Activated CD8-positive, alpha-beta memory T cell treated with anti-CD3 and anti-CD28 coated beads for 4 hours (primary cell): ENCODE results near the gene ABHD17C.

Experiments used
- DNase-seq, 2 donors: peaks; one replicate each; pipeline ENCODE4 v3.0.0-alpha.2; 2020; ENCODE audit warnings: low read depth in 2 of 2

The ABHD17C gene

GRCh38 chr15:80764535-80764934 is 69.4 kb downstream of the ABHD17C start:
- DNase-seq = no peak

- no peak for DNase-seq
These were observed 71.2 kb downstream of the ABHD17C start for GRCh38 chr15:80766275-80766674.

GRCh38 chr15:80768158-80768557 is 73.0 kb downstream of the ABHD17C start:
- DNase-seq = no peak

GRCh38 chr15:80769153-80769828 is 74.2 kb downstream of the ABHD17C start:
- no peak for DNase-seq

- no peak for DNase-seq
These were observed 75.0 kb downstream of the ABHD17C start for GRCh38 chr15:80769829-80770705.

GRCh38 chr15:80773122-80773551 is 78.0 kb downstream of the ABHD17C start:
- no peak for DNase-seq

GRCh38 chr15:80773792-80774352 is 78.8 kb downstream of the ABHD17C start:
- DNase-seq = no peak

DNA sequence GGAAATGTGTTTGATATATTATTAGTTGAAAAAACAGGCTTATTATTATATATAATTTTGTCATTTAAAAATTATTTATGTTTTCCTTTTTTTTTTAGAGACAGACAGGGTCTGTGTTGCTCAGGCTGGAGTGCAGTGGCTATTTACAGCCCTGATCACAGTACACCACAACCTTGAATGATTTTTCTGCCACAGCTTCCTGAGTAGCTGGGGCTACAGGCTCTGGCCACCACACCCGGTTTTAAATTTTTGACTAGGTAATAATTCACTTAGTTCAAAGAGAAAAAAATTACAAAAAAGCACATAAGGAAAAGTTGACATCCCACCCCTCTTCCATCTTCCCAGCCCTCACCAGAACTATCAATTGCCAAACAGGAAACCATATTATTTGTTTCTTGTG is 79.4 kb downstream of the ABHD17C start:
- no peak for DNase-seq

DNA sequence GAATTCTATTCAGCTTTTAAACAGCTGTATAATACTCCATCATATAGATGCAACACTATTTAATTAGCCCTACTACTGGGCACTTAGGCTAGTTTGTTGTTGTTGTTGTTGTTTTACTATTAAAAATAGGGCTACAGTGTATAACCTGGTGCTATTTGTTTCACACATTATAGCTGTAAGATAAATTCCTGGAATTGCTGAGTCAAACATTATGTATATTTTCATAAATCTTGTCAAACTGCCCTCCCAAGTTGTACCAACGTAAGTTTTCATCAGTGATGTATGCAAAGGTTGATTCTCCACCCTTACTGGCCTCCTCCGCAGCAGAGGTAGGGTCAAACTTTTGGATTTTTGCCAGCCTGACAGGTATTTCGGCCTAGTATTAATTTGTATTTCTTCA is 80.2 kb downstream of the ABHD17C start:
- DNase-seq = no peak

DNA sequence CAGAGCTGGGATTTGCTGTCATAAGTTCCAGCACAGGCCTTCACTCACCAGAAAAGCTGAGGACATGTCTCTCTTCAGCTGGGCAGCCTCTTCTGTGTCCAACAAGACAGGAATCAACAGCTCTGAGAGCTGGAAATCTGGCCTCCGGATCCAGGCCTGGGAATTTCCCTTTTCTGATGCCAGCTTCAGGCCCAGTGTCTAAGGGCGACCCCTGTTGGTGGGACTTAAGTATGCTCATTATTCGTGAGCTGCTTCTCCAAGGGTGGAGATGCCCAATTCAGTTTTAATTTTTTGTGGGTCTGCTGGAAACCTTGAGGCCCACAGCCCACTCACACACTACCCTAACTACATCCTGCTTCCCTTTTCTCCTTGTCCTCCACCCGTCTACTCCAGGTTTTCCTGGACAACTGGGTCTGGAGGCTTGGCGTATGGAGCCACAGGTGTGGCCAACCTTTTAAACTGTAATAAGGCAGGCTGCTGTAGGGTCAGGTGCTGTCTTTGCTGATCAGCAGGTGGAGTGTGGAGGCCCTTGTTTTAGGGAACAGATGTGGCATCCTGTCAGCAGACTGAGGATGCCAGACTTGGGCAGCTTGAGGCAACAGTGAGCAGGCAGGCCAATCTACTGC is 81.4 kb downstream of the ABHD17C start:
- peak; percentile 23 to 35 for DNase-seq

- DNase-seq = no peak
These were observed 82.0 kb downstream of the ABHD17C start for GRCh38 chr15:80777137-80777536.

DNA sequence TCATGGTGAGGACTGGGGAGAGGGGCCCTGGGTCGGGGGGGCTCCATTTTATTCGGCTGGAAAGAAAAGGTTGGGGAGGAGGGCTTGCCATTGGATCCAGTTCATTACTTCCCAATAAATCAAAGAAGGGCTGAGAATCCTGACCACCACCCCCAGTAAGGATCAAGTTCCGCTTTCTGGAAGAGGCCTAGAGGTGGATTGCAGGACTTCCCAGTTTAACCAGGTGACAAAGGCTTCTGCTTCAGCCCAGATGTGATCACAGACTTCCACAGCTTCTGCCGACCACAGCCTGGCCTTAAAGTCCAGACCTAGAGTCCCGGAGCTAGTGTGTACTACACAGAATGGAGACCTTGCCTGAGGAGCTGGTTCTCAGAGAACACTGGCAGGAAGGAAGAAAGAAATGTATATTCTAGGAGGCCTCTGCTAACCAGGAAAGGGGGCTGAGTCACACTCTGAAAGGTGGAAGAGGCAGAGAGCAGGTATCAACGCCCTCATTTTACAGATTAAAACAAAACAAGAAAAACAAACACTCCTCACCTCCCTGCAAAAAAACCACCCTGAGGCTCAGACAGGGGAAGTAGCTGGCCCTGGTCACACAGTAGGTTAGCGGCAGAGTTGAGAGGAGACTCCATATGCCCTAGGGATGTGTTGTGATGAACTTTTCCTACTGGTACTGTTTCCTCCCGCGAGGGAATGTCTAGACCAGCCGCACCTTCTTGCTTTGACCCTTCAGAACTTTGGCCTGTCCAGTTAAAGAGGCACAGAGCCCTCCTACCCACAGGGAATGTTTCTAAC is 82.9 kb downstream of the ABHD17C start:
- DNase-seq = no peak

- no peak for DNase-seq
These were observed 83.5 kb downstream of the ABHD17C start for GRCh38 chr15:80778621-80778963.

GRCh38 chr15:80778964-80779657 is 84.0 kb downstream of the ABHD17C start, which contains the start of gene CEMIP:
Gene CEMIP (plus strand): TSS chr15:80779370. CDS start chr15:80873880, 94,510 bp downstream.
- DNase-seq = no peak

DNA sequence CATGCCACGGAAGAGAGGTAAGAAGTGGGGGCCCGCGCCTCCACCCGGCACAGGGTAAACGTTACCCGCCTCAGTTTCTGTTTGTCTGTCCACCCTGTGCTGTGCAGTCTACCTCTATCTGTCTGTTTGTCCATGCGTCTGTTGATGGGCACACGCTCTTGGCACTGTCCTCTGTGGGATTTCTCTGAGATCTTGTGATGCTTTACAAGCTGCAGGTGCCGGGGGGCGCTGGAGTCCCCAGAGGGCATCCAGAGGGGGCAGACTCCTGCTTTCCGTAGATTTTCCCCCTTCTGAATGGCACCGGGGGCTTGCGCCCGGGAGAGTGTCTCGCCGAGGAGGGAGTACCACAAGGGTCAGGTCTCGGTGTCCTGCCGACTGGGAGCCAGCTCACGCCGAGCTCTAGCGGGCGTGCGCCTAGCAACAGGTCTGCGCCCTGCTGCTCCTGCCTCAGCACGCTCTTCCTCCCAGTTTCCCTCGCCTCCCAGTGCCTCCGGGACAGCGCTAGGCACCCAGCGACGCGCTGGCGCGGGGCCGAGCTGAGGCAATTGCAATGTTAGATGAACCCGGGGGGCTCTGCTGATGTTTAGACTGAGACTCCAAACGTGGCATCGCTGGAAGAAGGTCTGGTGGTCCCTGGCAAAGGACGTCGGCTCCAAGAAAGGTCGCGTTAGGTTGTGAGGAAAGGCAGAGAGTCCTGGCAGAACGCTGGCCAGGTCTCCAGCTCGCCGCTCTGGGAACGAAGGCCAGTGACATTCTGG is 84.7 kb downstream of the ABHD17C start:
- no peak for DNase-seq

GRCh38 chr15:80780416-80781221 is 85.5 kb downstream of the ABHD17C start:
- no peak for DNase-seq

- DNase-seq = no peak
These were observed 88.2 kb downstream of the ABHD17C start for GRCh38 chr15:80783260-80783659.

GRCh38 chr15:80785335-80785734 is 90.2 kb downstream of the ABHD17C start:
- DNase-seq = no peak

- DNase-seq = no peak
These were observed 90.8 kb downstream of the ABHD17C start for GRCh38 chr15:80785811-80786354.
